Osteoblast (primary cell): ENCODE data around the gene IL17RC. TPM values are rescaled to one million over a fixed set of nuclear protein-coding genes. Genes with fewer than 3 reads are reported as not detected.

Source experiments
- DNase-seq: peaks from one replicate; pipeline ENCODE4 v3.0.0; 2011; ENCODE audit warnings: low spot score, mixed read lengths; ENCODE audit not compliant: insufficient read length; ENCODE audit errors: missing footprints
- H2AFZ ChIP-seq: 2 replicates; pipeline ENCODE4 v1.6.0; 2011; ENCODE audit warnings: mild to moderate bottlenecking, low read length
- H3K27ac ChIP-seq: 2 replicates; pipeline ENCODE4 v1.5.1; 2011; ENCODE audit warnings: mild to moderate bottlenecking, low read depth, low read length, moderate library complexity
- H3K27me3 ChIP-seq: 2 replicates; pipeline ENCODE4 v1.6.0; 2012; ENCODE audit warnings: mild to moderate bottlenecking, control low read depth, inconsistent platforms, low read length, moderate library complexity; ENCODE audit not compliant: insufficient read depth
- H3K36me3 ChIP-seq: 2 replicates; pipeline ENCODE4 v1.5.1; 2011; ENCODE audit warnings: mild to moderate bottlenecking, low read length, control low read depth, moderate library complexity; ENCODE audit not compliant: insufficient read depth
- H3K4me1 ChIP-seq: 2 replicates; pipeline ENCODE4 v1.5.1; 2011; ENCODE audit warnings: mild to moderate bottlenecking, low read length, control low read depth, moderate library complexity; ENCODE audit not compliant: insufficient read depth
- H3K4me2 ChIP-seq: 2 replicates; pipeline ENCODE4 v1.6.0; 2011; ENCODE audit warnings: mild to moderate bottlenecking, low read length; ENCODE audit not compliant: insufficient read depth
- H3K4me3 ChIP-seq: fragments of 200-600 bp; sonication (generic); 3 replicates; pipeline ENCODE4 v1.5.1; 2012; ENCODE audit warnings: mild to moderate bottlenecking, low read length, inconsistent platforms; ENCODE audit not compliant: insufficient read depth
- H3K79me2 ChIP-seq: 2 replicates; pipeline ENCODE4 v1.6.0; 2012; ENCODE audit warnings: mild to moderate bottlenecking, low read length, control low read depth, inconsistent platforms; ENCODE audit not compliant: insufficient read depth
- H3K9me3 ChIP-seq: 2 replicates; pipeline ENCODE4 v1.5.1; 2011; ENCODE audit warnings: low read depth, low read length, control low read depth
- H4K20me1 ChIP-seq: 2 replicates; pipeline ENCODE4 v1.6.0; 2012; ENCODE audit warnings: mild to moderate bottlenecking, low read length, control low read depth; ENCODE audit not compliant: insufficient read depth
- CTCF ChIP-seq: IDR thresholded peaks from 2 replicates; pipeline ENCODE4 v1.5.1; 2011; ENCODE audit warnings: mild to moderate bottlenecking, low read depth, low read length, moderate library complexity; ENCODE audit errors: extremely low read depth
- total RNA-seq: library from RNA; depleted of rRNA; stranded (reverse); fragments of >200 nt; gene quantifications from 2 replicates; pipeline ENCODE4 v1.2.3, GENCODE V29; 2012

Gene IL17RC
- total RNA-seq, 1 donor = 47.0 TPM

- Histone ChIP-seq H4K20me1 (peaks cover 2% of the 10 kb centered on the region), H3K4me3 (no peak overlapping the region), H3K27me3 (no peaks in the 10 kb centered on the region), H3K4me2 (no peak overlapping the region), H3K9me3 (no peaks in the 10 kb centered on the region), H3K79me2 (peaks cover 4% of the 10 kb centered on the region), H3K36me3 (no peaks in the 10 kb centered on the region), H2AFZ (no peak overlapping the region), H3K4me1 (peaks cover 42% of the 10 kb centered on the region), H3K27ac (no peak overlapping the region)
- no peak for TF ChIP-seq CTCF
- DNase-seq = no peak
Observed at GRCh38 chr3:9912294-9912935, 4.5 kb upstream of the IL17RC start.

- H3K9me3 ChIP-seq = no peaks in the 10 kb centered on the region
- no peak overlapping the region for H3K4me2 ChIP-seq
- H3K4me1 ChIP-seq = peaks cover 53% of the 10 kb centered on the region
- no peak for TF ChIP-seq CTCF
- H3K79me2 ChIP-seq = peaks cover 16% of the 10 kb centered on the region
- H3K27me3 ChIP-seq = no peaks in the 10 kb centered on the region
- no peaks in the 10 kb centered on the region for H3K36me3 ChIP-seq
- H3K4me3 ChIP-seq = no peak overlapping the region
- no peak overlapping the region for H3K27ac ChIP-seq
- no peak overlapping the region for H2AFZ ChIP-seq
- H4K20me1 ChIP-seq = peaks cover 2% of the 10 kb centered on the region
- DNase-seq = no peak
Observed at GRCh38 chr3:9913601-9914000, 3.3 kb upstream of the IL17RC start.

- Histone ChIP-seq H3K27ac (no peak overlapping the region), H3K79me2 (peaks cover 16% of the 10 kb centered on the region), H3K36me3 (no peaks in the 10 kb centered on the region), H4K20me1 (peaks cover 2% of the 10 kb centered on the region), H3K4me3 (no peak overlapping the region), H3K4me2 (no peak overlapping the region), H3K9me3 (no peaks in the 10 kb centered on the region), H2AFZ (no peak overlapping the region), H3K4me1 (peaks cover 53% of the 10 kb centered on the region), H3K27me3 (no peaks in the 10 kb centered on the region)
- no peak for DNase-seq
- TF ChIP-seq CTCF = no peak
Observed at GRCh38 chr3:9914011-9914410, 2.9 kb upstream of the IL17RC start.

- no peaks in the 10 kb centered on the region for H3K9me3 ChIP-seq
- TF ChIP-seq CTCF = no peak
- H3K27ac ChIP-seq = no peak overlapping the region
- peaks cover 16% of the 10 kb centered on the region for H3K79me2 ChIP-seq
- H3K4me3 ChIP-seq = peak overlapping the region; percentile 74
- H4K20me1 ChIP-seq = peaks cover 2% of the 10 kb centered on the region
- peak overlapping the region; percentile 93 for H3K4me2 ChIP-seq
- H3K36me3 ChIP-seq = no peaks in the 10 kb centered on the region
- no peak for DNase-seq
- peak overlapping the region; percentile 25 for H2AFZ ChIP-seq
- H3K4me1 ChIP-seq = peaks cover 53% of the 10 kb centered on the region
- H3K27me3 ChIP-seq = no peaks in the 10 kb centered on the region
Observed at GRCh38 chr3:9914559-9915253, 2.2 kb upstream of the IL17RC start.
